Neural progenitor cell (in vitro differentiated cells): ENCODE data around the gene VTN. TPM values are rescaled to one million over a fixed set of nuclear protein-coding genes. Genes with fewer than 3 reads are reported as not detected.

Experiments
- DNase-seq: peaks from one replicate; pipeline ENCODE4 v3.0.0-alpha.2; 2016; ENCODE audit warnings: low spot score
- H2AFZ ChIP-seq: fragments of 200-600 bp; sonication (generic); replicated peaks from 2 replicates; pipeline ENCODE4 v1.6.1; 2016; ENCODE audit warnings: antibody characterized with exemption
- H3F3A ChIP-seq: fragments of 200-600 bp; sonication (generic); 2 replicates; pipeline ENCODE4 v1.6.1; 2016; ENCODE audit warnings: antibody characterized with exemption, low read depth
- H3K27ac ChIP-seq: fragments of 200-600 bp; sonication (generic); 2 replicates; pipeline ENCODE4 v1.5.1; 2016; ENCODE audit warnings: mild to moderate bottlenecking
- H3K27me3 ChIP-seq: fragments of 200-600 bp; sonication (generic); 2 replicates; pipeline ENCODE4 v1.6.1; 2016; ENCODE audit warnings: mild to moderate bottlenecking, moderate library complexity
- H3K36me3 ChIP-seq: fragments of 200-600 bp; sonication (generic); 2 replicates; pipeline ENCODE4 v1.5.1; 2016
- H3K4me1 ChIP-seq: fragments of 200-600 bp; sonication (generic); 2 replicates; pipeline ENCODE4 v1.6.1; 2016; ENCODE audit warnings: mixed run types
- H3K4me2 ChIP-seq: fragments of 200-600 bp; sonication (generic); 2 replicates; pipeline ENCODE4 v1.6.1; 2016
- H3K4me3 ChIP-seq: fragments of 200-600 bp; sonication (generic); 2 replicates; pipeline ENCODE4 v1.5.1; 2016
- H3K79me2 ChIP-seq: fragments of 200-600 bp; sonication (generic); 2 replicates; pipeline ENCODE4 v1.6.1; 2016; ENCODE audit warnings: low read depth
- H3K9ac ChIP-seq: fragments of 200-600 bp; sonication (generic); 2 replicates; pipeline ENCODE4 v1.6.1; 2016
- H3K9me3 ChIP-seq: fragments of 200-600 bp; sonication (generic); 2 replicates; pipeline ENCODE4 v1.5.1; 2016; ENCODE audit warnings: low read depth
- H4K20me1 ChIP-seq: fragments of 200-600 bp; sonication (generic); 2 replicates; pipeline ENCODE4 v1.6.1; 2016; ENCODE audit warnings: low read depth
- H3K27ac Mint-ChIP-seq: 3 replicates; pipeline ENCODE4 v1.8.0; 2021; ENCODE audit warnings: mixed read lengths
- H3K27me3 Mint-ChIP-seq: 2 replicates; pipeline ENCODE4 v1.8.0; 2022; ENCODE audit warnings: low read depth, mild to moderate bottlenecking, inconsistent platforms, moderate library complexity, mixed read lengths; ENCODE audit not compliant: insufficient read depth
- H3K36me3 Mint-ChIP-seq: 3 replicates; pipeline ENCODE4 v1.8.0; 2021; ENCODE audit warnings: mixed read lengths
- H3K4me1 Mint-ChIP-seq: 3 replicates; pipeline ENCODE4 v1.8.0; 2021; ENCODE audit warnings: mixed read lengths
- H3K4me3 Mint-ChIP-seq: 3 replicates; pipeline ENCODE4 v1.8.0; 2021; ENCODE audit warnings: mild to moderate bottlenecking, moderate library complexity, mixed read lengths
- H3K9me3 Mint-ChIP-seq: 3 replicates; pipeline ENCODE4 v1.8.0; 2020; ENCODE audit warnings: mixed read lengths
- CTCF ChIP-seq: fragments of 200-600 bp; sonication (generic); IDR thresholded peaks from 2 replicates; pipeline ENCODE4 v1.5.1; 2017; ENCODE audit warnings: antibody characterized with exemption, mild to moderate bottlenecking
- EZH2 ChIP-seq: fragments of 200-600 bp; sonication (generic); IDR thresholded peaks from 2 replicates; pipeline ENCODE4 v1.6.1; 2017; ENCODE audit warnings: antibody characterized with exemption, mild to moderate bottlenecking, moderate library complexity
- EZH2phosphoT487 ChIP-seq: fragments of 200-600 bp; sonication (generic); IDR thresholded peaks from 2 replicates; pipeline ENCODE4 v1.6.1; 2017; ENCODE audit warnings: antibody characterized with exemption
- total RNA-seq: library from RNA; depleted of rRNA; stranded (reverse); fragments of >200 nt; gene quantifications from 2 replicates; pipeline ENCODE4 v1.2.3, GENCODE V29; 2015; ENCODE audit warnings: low replicate concordance

The VTN gene
- total RNA-seq, 1 donor from 2014 or later, result 1.2 TPM

DNA sequence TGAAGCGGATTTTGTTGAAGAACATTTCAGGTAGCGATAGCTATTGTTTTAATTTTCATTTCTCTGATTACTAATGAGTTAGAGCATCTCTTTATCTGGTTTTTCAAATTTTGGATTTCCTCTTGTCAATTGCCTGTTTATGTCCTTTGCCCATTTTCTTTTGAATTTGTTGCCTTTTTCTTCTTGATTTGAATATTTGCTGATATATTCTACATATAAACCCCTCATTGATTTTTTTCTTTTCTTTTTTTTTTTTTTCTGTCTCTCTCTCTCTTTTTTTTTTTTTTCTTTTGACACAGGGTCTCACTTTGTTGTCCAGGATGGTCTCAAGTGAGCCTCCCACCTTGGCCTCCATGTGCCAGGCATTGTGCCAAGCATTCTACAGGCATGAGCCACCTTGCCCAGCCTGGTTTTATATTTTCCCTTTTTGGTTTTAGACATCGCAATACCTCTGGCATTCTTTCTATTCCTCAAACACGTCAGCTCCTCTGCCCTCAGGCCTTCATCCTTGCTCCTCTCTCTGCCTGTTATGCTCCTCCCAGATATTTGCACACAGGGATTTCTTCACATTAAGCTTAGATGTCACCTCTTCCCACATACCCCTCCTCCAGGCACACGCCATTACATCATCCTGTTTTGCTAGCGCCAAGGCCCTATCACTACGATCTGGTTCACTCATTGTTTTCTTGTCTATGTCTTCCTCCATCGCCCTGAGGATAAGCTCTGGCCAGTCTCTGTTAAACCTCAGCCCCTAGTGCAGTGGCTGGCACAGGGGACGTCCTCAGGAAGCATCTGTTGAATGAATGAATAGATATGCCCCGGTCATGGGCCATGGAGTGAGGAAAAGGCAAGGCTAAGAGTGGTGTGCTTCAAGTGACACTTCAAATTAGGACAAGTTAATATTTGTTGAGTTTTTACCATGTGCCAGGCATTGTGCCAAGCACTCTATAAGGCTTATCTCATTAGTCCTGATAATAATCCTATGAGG lies 10.0 kb upstream of the VTN start:
- H3K9ac ChIP-seq, result no peak overlapping the region
- H3K4me3 ChIP-seq, result no peak overlapping the region
- no peak overlapping the region for H3K27ac Mint-ChIP-seq
- TF ChIP-seq EZH2phosphoT487, result no peak
- no peak for TF ChIP-seq EZH2
- TF ChIP-seq CTCF, result no peak
- no peaks in the 10 kb centered on the region for H3K4me1 Mint-ChIP-seq
- H3K36me3 Mint-ChIP-seq, result peaks cover 11% of the 10 kb centered on the region
- peaks cover 12% of the 10 kb centered on the region for H3F3A ChIP-seq
- no peak overlapping the region for H2AFZ ChIP-seq
- H3K36me3 ChIP-seq, result no peaks in the 10 kb centered on the region
- H3K9me3 ChIP-seq, result no peaks in the 10 kb centered on the region
- H3K27me3 ChIP-seq, result peaks cover 75% of the 10 kb centered on the region
- no peak overlapping the region for H3K27ac ChIP-seq
- peaks cover 47% of the 10 kb centered on the region for H4K20me1 ChIP-seq
- no peaks in the 10 kb centered on the region for H3K9me3 Mint-ChIP-seq
- no peaks in the 10 kb centered on the region for H3K4me1 ChIP-seq
- no peak for DNase-seq
- no peak overlapping the region for H3K4me2 ChIP-seq
- no peaks in the 10 kb centered on the region for H3K79me2 ChIP-seq
- no peak overlapping the region for H3K4me3 Mint-ChIP-seq
- H3K27me3 Mint-ChIP-seq, result peaks cover 4% of the 10 kb centered on the region

DNA sequence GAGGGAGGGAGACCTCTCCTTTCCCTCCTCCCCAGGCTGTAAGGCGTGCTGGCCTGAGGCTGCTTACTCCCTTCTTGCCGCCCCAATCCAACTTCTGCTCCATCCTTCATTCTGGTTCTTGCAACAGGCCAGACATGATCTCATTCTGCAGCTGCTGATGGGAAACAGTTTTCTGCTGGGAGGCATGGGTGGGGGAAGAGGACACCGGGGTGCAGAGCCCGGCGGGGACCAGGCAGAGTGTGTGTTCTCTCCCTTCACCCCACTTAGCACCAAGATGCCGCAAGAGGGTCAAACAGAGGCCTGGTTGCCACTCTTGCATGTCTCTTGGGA lies 2.8 kb upstream of the VTN start:
- peak overlapping the region; percentile 66 for H3K4me3 ChIP-seq
- H2AFZ ChIP-seq, result no peak overlapping the region
- H3K9ac ChIP-seq, result no peak overlapping the region
- Mint-ChIP-seq H3K9me3 (no peaks in the 10 kb centered on the region), H3K27ac (no peak overlapping the region), H3K4me1 (peaks cover 32% of the 10 kb centered on the region), H3K4me3 (peak overlapping the region; percentile 88), H3K27me3 (peaks cover 7% of the 10 kb centered on the region), H3K36me3 (peaks cover 8% of the 10 kb centered on the region)
- H3K27me3 ChIP-seq, result peaks cover 40% of the 10 kb centered on the region
- peaks cover 37% of the 10 kb centered on the region for H4K20me1 ChIP-seq
- peaks cover 39% of the 10 kb centered on the region for H3F3A ChIP-seq
- peak overlapping the region; percentile 96 for H3K4me2 ChIP-seq
- DNase-seq, result no peak
- H3K9me3 ChIP-seq, result no peaks in the 10 kb centered on the region
- no peak overlapping the region for H3K27ac ChIP-seq
- H3K4me1 ChIP-seq, result peaks cover 13% of the 10 kb centered on the region
- H3K79me2 ChIP-seq, result no peaks in the 10 kb centered on the region
- TF ChIP-seq CTCF, result no peak
- TF ChIP-seq EZH2, result no peak
- H3K36me3 ChIP-seq, result no peaks in the 10 kb centered on the region

DNA sequence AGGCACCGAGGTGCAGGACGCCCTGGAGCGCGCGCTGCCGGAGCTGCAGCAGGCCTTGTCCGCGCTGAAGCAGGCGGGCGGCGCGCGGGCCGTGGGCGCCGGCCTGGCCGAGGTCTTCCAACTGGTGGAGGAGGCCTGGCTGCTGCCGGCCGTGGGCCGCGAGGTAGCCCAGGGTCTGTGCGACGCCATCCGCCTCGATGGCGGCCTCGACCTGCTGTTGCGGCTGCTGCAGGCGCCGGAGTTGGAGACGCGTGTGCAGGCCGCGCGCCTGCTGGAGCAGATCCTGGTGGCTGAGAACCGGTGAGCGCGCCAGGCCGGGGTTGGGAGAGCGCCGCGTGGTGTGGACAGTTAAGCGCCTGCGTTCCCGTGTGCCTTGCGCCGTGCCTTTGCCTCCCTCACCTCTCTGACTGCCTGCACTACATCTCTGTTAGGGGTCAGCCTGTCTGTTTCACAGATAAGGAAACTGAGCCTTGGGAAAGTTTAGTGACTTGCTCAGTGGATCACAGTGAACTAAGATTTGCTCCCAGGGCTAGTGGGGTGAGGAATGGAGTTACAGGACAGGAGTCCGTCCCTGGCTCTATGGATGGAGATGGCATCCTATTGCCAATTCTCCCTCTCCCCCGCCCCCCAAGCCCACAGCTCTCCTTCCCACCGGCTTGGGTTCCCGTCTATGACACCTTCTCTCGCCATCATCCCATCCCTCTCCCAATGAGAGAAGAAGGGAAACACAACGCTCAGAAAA lies 2.3 kb upstream of the VTN start:
- peaks cover 37% of the 10 kb centered on the region for H4K20me1 ChIP-seq
- peak; percentile 36 for TF ChIP-seq EZH2phosphoT487
- TF ChIP-seq EZH2, result peak; percentile 65
- no peak for TF ChIP-seq CTCF
- H3K4me1 ChIP-seq, result peaks cover 13% of the 10 kb centered on the region
- peak overlapping the region; percentile 96 for H3K4me2 ChIP-seq
- H2AFZ ChIP-seq, result peak overlapping the region; percentile 94
- H3K79me2 ChIP-seq, result no peaks in the 10 kb centered on the region
- no peaks in the 10 kb centered on the region for H3K36me3 ChIP-seq
- peaks cover 40% of the 10 kb centered on the region for H3K27me3 ChIP-seq
- no peak overlapping the region for H3K27ac ChIP-seq
- H3K36me3 Mint-ChIP-seq, result peaks cover 8% of the 10 kb centered on the region
- DNase-seq, result peak; percentile 62
- no peak overlapping the region for H3K9ac ChIP-seq
- H3K27ac Mint-ChIP-seq, result no peak overlapping the region
- no peaks in the 10 kb centered on the region for H3K9me3 Mint-ChIP-seq
- peak overlapping the region; percentile 66 for H3K4me3 ChIP-seq
- peaks cover 39% of the 10 kb centered on the region for H3F3A ChIP-seq
- peaks cover 7% of the 10 kb centered on the region for H3K27me3 Mint-ChIP-seq
- peaks cover 32% of the 10 kb centered on the region for H3K4me1 Mint-ChIP-seq
- peak overlapping the region; percentile 88 for H3K4me3 Mint-ChIP-seq
- H3K9me3 ChIP-seq, result no peaks in the 10 kb centered on the region
